HG02852 (cell line): ENCODE results near the gene GLT6D1.

Source experiments
- ATAC-seq: cut with Tn5 transposase; IDR thresholded peaks from one replicate; pipeline ENCODE4 v1.9.1; 2021; ENCODE audit warnings: mild to moderate bottlenecking, moderate library complexity; ENCODE audit not compliant: unreplicated experiment

GLT6D1 gene

GRCh38 chr9:135588371-135588770 lies 51.0 kb downstream of the GLT6D1 start:
- ATAC-seq, result no peak

DNA sequence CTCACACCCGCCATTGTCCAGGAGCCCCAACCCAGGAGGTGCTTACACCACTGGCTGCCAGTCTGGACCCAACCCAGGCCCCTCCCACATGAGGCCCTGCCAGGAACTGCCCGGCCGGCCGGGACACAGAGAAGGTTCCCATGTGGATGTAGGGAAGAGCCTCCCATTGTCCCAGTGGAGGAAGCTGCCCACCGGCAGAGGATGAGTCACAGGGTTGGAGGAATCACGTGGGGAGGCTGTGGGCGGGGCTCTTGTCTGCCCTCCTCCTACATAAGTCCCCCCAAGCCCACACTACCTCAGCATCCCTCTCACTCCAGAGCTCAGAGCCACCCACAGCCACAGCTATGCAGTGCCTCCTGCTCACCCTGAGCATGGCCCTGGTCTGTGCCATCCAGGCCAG lies 51.7 kb downstream of the GLT6D1 start:
- no peak for ATAC-seq

GRCh38 chr9:135586601-135587109 lies 52.7 kb downstream of the GLT6D1 start:
- ATAC-seq, result no peak

DNA sequence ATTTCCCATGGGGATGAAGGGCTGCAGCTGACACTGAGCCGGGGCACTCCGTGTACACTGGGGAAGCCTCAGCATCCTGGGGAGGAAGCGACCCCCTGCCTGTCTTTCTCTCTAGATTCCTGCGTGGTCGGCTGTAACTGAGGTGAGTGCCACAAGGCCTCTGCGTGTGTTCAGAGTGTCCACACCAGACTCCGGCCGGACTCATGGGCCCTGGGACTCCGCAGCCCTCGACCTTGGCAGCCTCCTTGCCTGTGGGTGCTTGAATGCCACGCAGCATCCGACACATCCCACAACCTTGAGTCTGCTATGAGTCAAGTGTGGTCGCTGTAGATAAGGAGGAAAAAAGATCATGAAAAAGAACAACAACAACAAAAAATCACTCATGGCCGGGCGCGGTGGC lies 54.4 kb downstream of the GLT6D1 start:
- ATAC-seq, result no peak

DNA sequence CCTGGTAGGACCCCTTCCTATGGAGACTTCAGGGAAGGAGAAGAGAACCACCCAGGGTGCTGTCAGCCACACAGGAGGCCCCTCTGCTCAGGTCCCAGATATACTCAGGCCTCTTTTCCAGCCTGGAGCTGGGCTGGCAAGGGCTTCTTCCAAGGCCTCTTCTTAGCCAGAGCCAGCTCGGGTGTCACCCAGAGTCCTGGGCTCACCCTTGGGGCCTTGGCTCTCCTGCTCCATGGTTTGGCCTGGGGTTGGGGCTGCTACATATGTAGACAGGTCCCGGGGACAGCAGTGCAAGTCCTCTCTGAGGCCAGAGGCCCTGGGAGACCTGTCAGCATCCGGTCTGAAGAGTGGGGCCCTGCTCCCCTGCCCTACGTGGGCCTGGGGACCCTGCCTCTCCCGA lies 55.0 kb downstream of the GLT6D1 start:
- no peak for ATAC-seq

DNA sequence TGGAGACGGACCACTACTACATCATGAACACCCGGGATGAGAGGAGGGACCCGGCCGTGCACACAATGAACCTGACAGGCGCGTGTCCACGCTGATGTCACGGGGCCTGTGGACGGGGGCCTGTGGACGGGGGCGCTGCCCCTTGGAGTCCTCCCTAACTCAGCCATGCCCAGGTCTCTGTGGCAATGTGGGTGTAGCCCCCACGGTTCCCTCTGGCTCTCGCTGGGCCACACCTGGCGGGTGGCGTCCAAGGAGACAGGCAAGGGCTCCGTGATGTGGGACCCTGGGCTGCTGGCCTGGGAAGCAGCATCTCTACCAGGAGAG lies 55.7 kb downstream of the GLT6D1 start:
- no peak for ATAC-seq

GRCh38 chr9:135582966-135583687 lies 56.2 kb downstream of the GLT6D1 start:
- no peak for ATAC-seq

- ATAC-seq, result no peak
These were observed 56.8 kb downstream of the GLT6D1 start for GRCh38 chr9:135582541-135582940.

GRCh38 chr9:135581636-135582426 lies 57.5 kb downstream of the GLT6D1 start:
- ATAC-seq, result no peak

DNA sequence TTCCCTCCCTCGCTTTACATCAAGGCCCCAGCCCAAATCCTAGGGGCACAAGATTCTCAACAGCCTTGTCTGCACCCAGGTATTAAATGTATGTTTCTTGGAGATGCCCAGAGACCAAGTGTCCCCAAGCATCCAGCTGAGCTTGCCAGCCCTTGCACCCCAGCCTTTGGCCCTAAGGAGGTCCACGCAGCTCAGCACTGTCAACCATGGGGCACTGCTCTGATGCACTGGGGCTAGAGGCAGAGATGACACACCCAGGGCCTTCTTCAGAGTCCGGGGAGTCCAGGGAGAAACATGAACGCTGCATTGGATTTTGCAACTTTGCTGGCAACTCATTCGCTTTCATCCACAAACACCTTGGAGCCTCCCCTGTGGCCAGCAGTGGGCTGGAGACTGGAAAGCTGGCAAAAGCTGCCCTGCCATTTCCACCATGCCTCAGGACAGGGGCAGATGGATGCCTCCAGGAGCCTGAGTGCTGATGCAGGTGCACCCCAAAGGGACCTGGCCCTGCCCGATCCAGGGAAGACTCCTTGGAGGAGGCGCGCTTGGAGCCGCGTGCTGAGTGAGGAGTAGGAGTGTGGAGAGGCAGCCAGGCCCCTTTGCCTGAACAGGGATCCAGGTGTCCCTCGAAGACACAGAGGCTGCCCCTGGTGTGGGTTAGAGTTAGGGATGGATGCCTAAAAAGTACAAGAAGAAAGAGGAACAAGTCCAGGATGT lies 58.5 kb downstream of the GLT6D1 start:
- ATAC-seq, result no peak

GRCh38 chr9:135579889-135580660 lies 59.3 kb downstream of the GLT6D1 start:
- no peak for ATAC-seq

- ATAC-seq, result no peak
These were observed 60.0 kb downstream of the GLT6D1 start for GRCh38 chr9:135579356-135579755.

DNA sequence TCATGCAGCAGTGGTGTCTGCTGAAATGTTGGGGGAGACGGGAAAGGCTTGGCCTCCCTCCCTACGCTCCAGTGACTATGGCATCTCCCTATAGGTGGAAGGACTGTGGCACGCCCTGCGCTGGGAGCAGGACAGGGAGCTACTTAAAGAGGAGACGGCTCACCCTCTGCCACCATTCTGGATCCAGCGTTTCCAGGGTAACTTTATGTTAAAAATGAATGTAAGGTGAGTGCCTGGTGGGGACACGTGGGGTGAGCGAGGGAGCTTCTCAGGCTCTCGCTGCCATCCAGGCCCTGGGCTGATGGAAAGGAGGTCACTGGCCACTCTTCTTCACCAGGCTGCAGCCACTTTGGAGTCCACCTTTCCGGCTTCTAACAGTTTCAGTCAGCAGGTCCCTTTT lies 62.1 kb downstream of the GLT6D1 start:
- ATAC-seq, result no peak

DNA sequence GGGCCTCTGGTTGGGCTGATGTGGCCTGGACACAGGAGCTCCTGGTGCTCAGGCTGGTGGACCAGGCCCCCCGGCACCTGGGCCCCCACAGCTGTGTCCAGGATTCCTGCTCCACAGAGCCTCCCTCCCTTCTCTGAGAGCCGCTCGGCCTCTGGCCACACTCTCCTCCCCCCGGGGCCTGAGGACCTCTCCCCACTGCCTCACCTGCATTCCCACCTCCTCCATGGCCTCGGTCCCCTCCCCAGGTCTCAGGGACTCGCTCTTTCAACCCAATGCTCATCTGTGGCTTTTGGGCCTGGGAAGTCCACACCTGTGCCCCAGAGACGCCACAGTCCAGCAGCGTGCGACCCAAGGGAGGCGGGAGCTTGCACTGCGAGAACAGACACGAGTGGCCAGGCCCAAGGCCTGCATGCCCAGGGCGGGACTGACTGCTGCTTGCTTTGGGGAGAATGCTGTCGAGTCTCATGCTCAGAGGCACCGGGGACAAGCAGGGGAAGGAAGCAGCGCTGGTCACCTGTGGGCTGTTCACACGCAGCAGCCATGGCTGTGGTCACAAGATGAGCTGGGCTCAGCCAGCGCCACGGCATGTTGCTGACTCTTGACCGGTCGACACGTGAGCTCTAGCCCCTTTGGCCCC lies 63.2 kb downstream of the GLT6D1 start:
- ATAC-seq, result no peak

- ATAC-seq, result no peak
These were observed 64.4 kb downstream of the GLT6D1 start for GRCh38 chr9:135574943-135575342.

- ATAC-seq, result no peak
These were observed 65.0 kb downstream of the GLT6D1 start for GRCh38 chr9:135574331-135574730.
